SK-N-SH (cell line): Measurements from ENCODE around the gene NSF. TPM values are rescaled to one million over a fixed set of nuclear protein-coding genes. Genes with fewer than 3 reads are reported as not detected.
"Not testable (repeated sequence)": the region's sequence is repeated elsewhere in the genome, so short reads cannot be mapped to it uniquely, and the experiment has no call there.

ENCODE experiments used
- CTCF ChIA-PET: fragments of 300-600, 350-600 bp; formaldehyde crosslinking; extraction: SDS; loops from one replicate; lab custom pipeline; 2021; lab: Yijun Ruan, JAX
- POLR2A ChIA-PET: fragments of 350-600 bp; sonication (Branson Sonifier 250); formaldehyde crosslinking; extraction: SDS; loops from one replicate; lab custom pipeline; 2020; ENCODE audit warnings: antibody characterized with exemption, inconsistent platforms; lab: Yijun Ruan, JAX
- DNase-seq: peaks from one replicate; pipeline ENCODE4 v3.0.0; 2012
- H2AFZ ChIP-seq: fragments of 200-600 bp; sonication (generic); 2 replicates; pipeline ENCODE4 v1.8.1; 2016; ENCODE audit warnings: antibody characterized with exemption, mild to moderate bottlenecking, low read depth
- H3F3A ChIP-seq: fragments of 200-600 bp; sonication (generic); replicated peaks from 2 replicates; pipeline ENCODE3; 2016; ENCODE audit warnings: antibody characterized with exemption, mild to moderate bottlenecking; ENCODE audit not compliant: insufficient read depth
- H3K27ac ChIP-seq, 2 experiments: fragments of 200-500 bp in 1 of 2; fragments of 200-600 bp in 1 of 2; sonication (Bioruptor generic) in 1 of 2; sonication (generic), shearing (Covaris generic) in 1 of 2; 2 replicates each; pipeline versions ENCODE4 v1.5.1 to v1.6.1; 2014 to 2016; ENCODE audit warnings: low read depth in 2 of 2, inconsistent platforms in 1 of 2, low read length in 1 of 2, mild to moderate bottlenecking in 1 of 2, mixed read lengths in 1 of 2
- H3K27me3 ChIP-seq: fragments of 200-600 bp; sonication (generic), shearing (Covaris generic); 2 replicates; pipeline ENCODE4 v1.6.1; 2016; ENCODE audit warnings: mixed run types; ENCODE audit not compliant: insufficient read depth
- H3K36me3 ChIP-seq, 2 experiments: fragments of 200-500 bp in 1 of 2; fragments of 200-600 bp in 1 of 2; sonication (Bioruptor generic) in 1 of 2; sonication (generic) in 1 of 2; replicated peaks in 1 of 2; 2 replicates each; pipeline versions ENCODE3 to v1.5.1; 2014 to 2016; ENCODE audit warnings: low read length in 1 of 2, mild to moderate bottlenecking in 1 of 2; ENCODE audit not compliant: insufficient read depth in 2 of 2, control insufficient read depth in 1 of 2
- H3K4me1 ChIP-seq, 2 experiments: fragments of 200-500 bp in 1 of 2; fragments of 200-600 bp in 1 of 2; sonication (Bioruptor generic) in 1 of 2; sonication (generic), shearing (Covaris generic) in 1 of 2; 2 replicates each; pipeline versions ENCODE4 v1.5.1 to v1.6.1; 2014 to 2016; ENCODE audit warnings: low read depth in 1 of 2, low read length in 1 of 2, mixed run types in 1 of 2; ENCODE audit not compliant: insufficient read depth in 2 of 2, control insufficient read depth in 1 of 2
- H3K4me2 ChIP-seq: fragments of 200-600 bp; sonication (generic), shearing (Covaris generic); 2 replicates; pipeline ENCODE4 v1.6.1; 2017; ENCODE audit warnings: mixed run types
- H3K4me3 ChIP-seq, 2 experiments: fragments of 200-500 bp in 1 of 2; fragments of 200-600 bp in 1 of 2; sonication (Bioruptor generic) in 1 of 2; sonication (generic), shearing (Covaris generic) in 1 of 2; 2 replicates each; pipeline versions ENCODE4 v1.5.1 to v1.8.1; 2014 to 2016; ENCODE audit warnings: low read depth in 2 of 2, inconsistent platforms in 1 of 2, low read length in 1 of 2, mild to moderate bottlenecking in 1 of 2, mixed read lengths in 1 of 2, moderate library complexity in 1 of 2
- H3K79me2 ChIP-seq: fragments of 200-600 bp; sonication (generic); 2 replicates; pipeline ENCODE4 v1.8.1; 2017; ENCODE audit warnings: mild to moderate bottlenecking; ENCODE audit not compliant: insufficient read depth
- H3K9ac ChIP-seq: fragments of 200-600 bp; sonication (generic); 2 replicates; pipeline ENCODE4 v1.6.1; 2017; ENCODE audit warnings: mixed run types
- H3K9me2 ChIP-seq: fragments of 200-600 bp; sonication (generic); 2 replicates; pipeline ENCODE4 v1.6.1; 2017; ENCODE audit warnings: mixed run types
- H3K9me3 ChIP-seq: fragments of 200-600 bp; sonication (generic); 2 replicates; pipeline ENCODE4 v1.6.1; 2017; ENCODE audit warnings: mixed run types, mild to moderate bottlenecking, moderate library complexity
- H4K20me1 ChIP-seq: fragments of 200-600 bp; sonication (generic); 2 replicates; pipeline ENCODE4 v1.6.1; 2017; ENCODE audit warnings: mild to moderate bottlenecking, mixed run types; ENCODE audit not compliant: insufficient read depth
- WGBS: methylation state at CpG from one replicate; pipeline ENCODE4 v1.1.6; 2017; ENCODE audit warnings: low lambda C conversion rate; 5-methylcytosine and 5-hydroxymethylcytosine counted together
- polyA plus RNA-seq, 3 experiments: library from polyadenylated mRNA; depleted of rRNA; stranded (reverse); fragments of >200 nt; gene quantifications; 2 replicates each; pipeline ENCODE4 v1.2.3, GENCODE V29; 2012

NSF gene
- polyA plus RNA-seq, 1 of the 3 experiments (the other 2 are of a cell fraction): 31.4 TPM

- H3K79me2 ChIP-seq, H3K4me3 ChIP-seq, H3K9ac ChIP-seq, H4K20me1 ChIP-seq, H3K4me2 ChIP-seq, H3K27me3 ChIP-seq, H3K4me1 ChIP-seq, H3F3A ChIP-seq, H3K36me3 ChIP-seq, H3K27ac ChIP-seq, DNase-seq, H3K9me2 ChIP-seq, H3K9me3 ChIP-seq, CTCF ChIA-PET, H2AFZ ChIP-seq, POLR2A ChIA-PET: not testable (repeated sequence)
- WGBS: no CpG with 5 or more reads among the region's 5 CpGs
Observed at GRCh38 chr17:46624726-46625125, 34.3 kb downstream of the NSF start.

DNA sequence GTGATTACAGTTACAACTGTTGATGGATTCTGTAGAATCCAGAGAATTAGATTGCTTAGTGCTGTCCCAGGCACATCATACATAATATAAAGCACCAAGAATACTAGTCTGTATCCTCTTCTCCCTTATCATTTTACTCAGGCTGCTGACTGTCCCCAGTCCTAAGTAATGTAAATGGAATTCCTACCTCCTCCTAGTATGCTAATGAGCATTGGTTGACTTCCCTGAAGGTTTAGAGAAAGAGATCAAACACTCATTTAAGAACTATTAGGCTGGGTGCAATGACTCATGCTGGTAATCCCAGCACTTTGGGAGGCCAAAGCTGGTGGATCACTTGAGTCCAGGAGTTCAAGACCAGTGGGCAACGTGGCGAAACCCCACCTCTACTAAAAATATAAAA lies 37.0 kb downstream of the NSF start:
- H2AFZ ChIP-seq, H3K79me2 ChIP-seq, H3K36me3 ChIP-seq, H3K9ac ChIP-seq, CTCF ChIA-PET, H3K27me3 ChIP-seq, H3K4me1 ChIP-seq, POLR2A ChIA-PET, H3K4me2 ChIP-seq, H3F3A ChIP-seq, H3K9me3 ChIP-seq, H3K4me3 ChIP-seq, H3K9me2 ChIP-seq, DNase-seq, H3K27ac ChIP-seq, H4K20me1 ChIP-seq: not testable (repeated sequence)
- WGBS: 100% methylated on average over 2 of the region's 2 CpGs

GRCh38 chr17:46628753-46629436 lies 38.4 kb downstream of the NSF start:
- H3K4me1 ChIP-seq, H3K4me2 ChIP-seq, H3K36me3 ChIP-seq, H3K27ac ChIP-seq, H2AFZ ChIP-seq, H3K79me2 ChIP-seq, H3K4me3 ChIP-seq, H3K9me3 ChIP-seq, H3K27me3 ChIP-seq, H3F3A ChIP-seq, DNase-seq, H4K20me1 ChIP-seq, CTCF ChIA-PET, H3K9ac ChIP-seq, H3K9me2 ChIP-seq, POLR2A ChIA-PET: not testable (repeated sequence)
- no CpG with 5 or more reads among the region's 5 CpGs for WGBS

GRCh38 chr17:46632146-46632545 lies 41.7 kb downstream of the NSF start:
- H3K9ac ChIP-seq, DNase-seq, H3K4me3 ChIP-seq, H3K4me1 ChIP-seq, H4K20me1 ChIP-seq, H3K27me3 ChIP-seq, POLR2A ChIA-PET, H2AFZ ChIP-seq, H3K27ac ChIP-seq, H3F3A ChIP-seq, H3K4me2 ChIP-seq, H3K79me2 ChIP-seq, H3K36me3 ChIP-seq, CTCF ChIA-PET, H3K9me3 ChIP-seq, H3K9me2 ChIP-seq: not testable (repeated sequence)
- no CpG with 5 or more reads among the region's 3 CpGs for WGBS

GRCh38 chr17:46634844-46635243 lies 44.4 kb downstream of the NSF start:
- POLR2A ChIA-PET, H3F3A ChIP-seq: not testable (repeated sequence)

GRCh38 chr17:46641861-46642656 lies 51.6 kb downstream of the NSF start:
- H3K27ac ChIP-seq, H3K79me2 ChIP-seq, H3F3A ChIP-seq, DNase-seq, H3K27me3 ChIP-seq, H2AFZ ChIP-seq, H3K4me2 ChIP-seq, H3K9ac ChIP-seq, H3K9me3 ChIP-seq, H3K9me2 ChIP-seq, CTCF ChIA-PET, H3K4me3 ChIP-seq, H3K36me3 ChIP-seq, H3K4me1 ChIP-seq, H4K20me1 ChIP-seq, POLR2A ChIA-PET: not testable (repeated sequence)
- 0% methylated on average over 1 of the region's 2 CpGs for WGBS

More at GRCh38 chr17:46634844-46635243, 44.4 kb downstream of the NSF start:
- CTCF ChIA-PET, H2AFZ ChIP-seq, H3K9me2 ChIP-seq, H3K4me3 ChIP-seq, H3K4me2 ChIP-seq, H3K27ac ChIP-seq, DNase-seq, H3K79me2 ChIP-seq, H3K27me3 ChIP-seq, H3K36me3 ChIP-seq, H4K20me1 ChIP-seq, H3K9me3 ChIP-seq, H3K9ac ChIP-seq, H3K4me1 ChIP-seq: not testable (repeated sequence)
